Endothelial cell of umbilical vein (primary cell): ENCODE measurements around the gene ZNF70. TPM values are rescaled to one million over a fixed set of nuclear protein-coding genes. Genes with fewer than 3 reads are reported as not detected.

Experiments
- BruUV-seq: library from RNA; stranded (reverse); fragments of 400-500 nt; replicated peaks from 2 replicates; lab custom pipeline; 2021; lab: Mats Ljungman, UMichigan
- CTCF ChIA-PET: fragments of 300-600, 350-600 bp; sonication (Branson Sonifier 250); formaldehyde crosslinking; loops from one replicate; lab custom pipeline; 2021; ENCODE audit warnings: antibody characterized with exemption, inconsistent platforms; lab: Charles Lee
- POLR2A ChIA-PET: fragments of 300-600, 350-600 bp; sonication (Branson Sonifier 250); formaldehyde crosslinking; loops from one replicate; lab custom pipeline; 2021; ENCODE audit warnings: antibody characterized with exemption, inconsistent platforms; lab: Charles Lee
- DNase-seq: peaks from one replicate; pipeline ENCODE4 v3.0.0-alpha.2; 2011; ENCODE audit warnings: low read depth, low spot score
- FAIRE-seq: peaks from 2 replicates; lab custom pipeline; 2011; peaks lifted over from hg19 to GRCh38; lab: Jason Lieb, UNC
- H2AFZ ChIP-seq: 2 replicates; pipeline ENCODE4 v1.6.0; 2012; ENCODE audit warnings: low read depth, low read length, control low read depth, inconsistent platforms
- H3K27ac ChIP-seq: 2 replicates; pipeline ENCODE4 v1.5.1; 2011; ENCODE audit warnings: low read depth, mild to moderate bottlenecking, control low read depth, low read length, moderate library complexity; ENCODE audit not compliant: insufficient read depth
- H3K27me3 ChIP-seq, 2 experiments: 2 replicates each; pipeline versions ENCODE4 v1.6.0 to v1.6.1; 2011; ENCODE audit warnings: low read length in 2 of 2, mixed read lengths in 1 of 2; ENCODE audit not compliant: control insufficient read depth in 2 of 2, insufficient read depth in 2 of 2
- H3K36me3 ChIP-seq, 2 experiments: 2 replicates in 1 of 2; 3 replicates in 1 of 2; pipeline ENCODE4 v1.5.1; 2011; ENCODE audit warnings: low read length in 2 of 2, mild to moderate bottlenecking in 1 of 2, moderate library complexity in 1 of 2; ENCODE audit not compliant: control insufficient read depth in 2 of 2, insufficient read depth in 2 of 2; ENCODE audit errors: extremely low read depth in 1 of 2
- H3K4me1 ChIP-seq: 3 replicates; pipeline ENCODE4 v1.5.1; 2011; ENCODE audit warnings: mild to moderate bottlenecking, low read length; ENCODE audit not compliant: control insufficient read depth, insufficient read depth; ENCODE audit errors: extremely low read depth
- H3K4me2 ChIP-seq: 2 replicates; pipeline ENCODE4 v1.6.1; 2011; ENCODE audit warnings: low read length, control low read depth, mixed read lengths; ENCODE audit not compliant: insufficient read depth
- H3K4me3 ChIP-seq, 3 experiments: fragments of 200-600 bp in 1 of 3; sonication (generic), shearing (Covaris generic) in 1 of 3; replicated peaks in 1 of 3; 2 replicates each; pipeline ENCODE4 v1.5.1; 2011 to 2016; ENCODE audit warnings: control low read depth in 3 of 3, low read length in 3 of 3, mild to moderate bottlenecking in 2 of 3, inconsistent platforms in 1 of 3, low read depth in 1 of 3, moderate library complexity in 1 of 3; ENCODE audit not compliant: insufficient read depth in 1 of 3
- H3K79me2 ChIP-seq: 2 replicates; pipeline ENCODE4 v1.6.0; 2012; ENCODE audit warnings: low read length, inconsistent platforms; ENCODE audit not compliant: control insufficient read depth, insufficient read depth
- H3K9ac ChIP-seq: replicated peaks from 2 replicates; pipeline ENCODE3; 2011; ENCODE audit warnings: low read length, control low read depth; ENCODE audit not compliant: insufficient read depth; ENCODE audit errors: extremely low read depth
- H3K9me1 ChIP-seq: replicated peaks from 3 replicates; pipeline ENCODE4 v1.6.0; 2011; ENCODE audit warnings: mild to moderate bottlenecking, low read length; ENCODE audit not compliant: control insufficient read depth, insufficient read depth; ENCODE audit errors: extremely low read depth
- H3K9me3 ChIP-seq: replicated peaks from 2 replicates; pipeline ENCODE4 v1.5.1; 2012; ENCODE audit warnings: low read length, inconsistent platforms; ENCODE audit not compliant: control insufficient read depth, insufficient read depth
- H4K20me1 ChIP-seq: replicated peaks from 2 replicates; pipeline ENCODE3; 2011; ENCODE audit warnings: mild to moderate bottlenecking, low read length; ENCODE audit not compliant: control insufficient read depth, insufficient read depth; ENCODE audit errors: extremely low read depth
- CTCF ChIP-seq, 2 donors: IDR thresholded peaks; 1 replicate in 1 of 2; 2 replicates in 1 of 2; pipeline ENCODE4 v1.5.1; 2011; ENCODE audit warnings: low read length in 2 of 2, mild to moderate bottlenecking in 2 of 2, moderate library complexity in 2 of 2, control low read depth in 1 of 2, inconsistent platforms in 1 of 2, low read depth in 1 of 2; ENCODE audit not compliant: insufficient read depth in 1 of 2; ENCODE audit errors: extremely low read depth in 1 of 2
- GATA2 ChIP-seq: IDR thresholded peaks from 2 replicates; pipeline ENCODE4 v1.7.0; 2011; ENCODE audit warnings: low read depth, mild to moderate bottlenecking, moderate library complexity, mixed read lengths, low read length; ENCODE audit not compliant: insufficient read length, insufficient read depth
- MYC ChIP-seq: IDR thresholded peaks from one replicate; pipeline ENCODE4 v1.6.1; 2011; ENCODE audit warnings: mild to moderate bottlenecking, low read depth, low read length
- POLR2AphosphoS5 ChIP-seq: IDR thresholded peaks from 2 replicates; pipeline ENCODE4 v1.6.1; 2012; ENCODE audit warnings: low read depth, mild to moderate bottlenecking, control low read depth, low read length, moderate library complexity; ENCODE audit not compliant: insufficient read depth
- dilution Hi-C: fragments of 300-500 bp; cut with MboI; formaldehyde crosslinking; loops from one replicate; pipeline ENCODE4 v1.15.0; 2019; ENCODE audit warnings: low sequenced_read_pairs; ENCODE audit not compliant: extremely low pct_ligation_motif_present
- intact Hi-C: fragments of 100-400 bp; cut with micrococcal nuclease; formaldehyde crosslinking; loops from one replicate; pipeline ENCODE4 v1.10.0; 2022
- polyA plus RNA-seq, 4 experiments: library from polyadenylated mRNA; depleted of rRNA in 3 of 4; stranded (reverse) in 3 of 4; unstranded in 1 of 4; fragments of >200 nt; gene quantifications; 2 replicates each; pipeline versions ENCODE4 v1.2.1 to v1.2.3, GENCODE V29; 2011 to 2012; ENCODE audit warnings: missing spikeins in 1 of 4
- total RNA-seq: library from RNA; stranded (reverse); gene quantifications from 2 replicates; pipeline ENCODE4 v1.2.3, GENCODE V29; 2021

ZNF70 gene
- total and polyA plus RNA-seq, 2 donors (not counting 3 experiments of a cell fraction or from before 2014, with no cell fraction given) = 1.9 to 6.2 TPM

GRCh38 chr22:23789638-23790037 lies 38.7 kb upstream of the ZNF70 start:
- Histone ChIP-seq H2AFZ (no peak overlapping the region), H3K4me2 (no peak overlapping the region), H3K27ac (no peak overlapping the region), H3K9me3 (no peaks in the 10 kb centered on the region), H3K9ac (no peak overlapping the region), H3K9me1 (no peaks in the 10 kb centered on the region), H3K79me2 (peaks cover 57% of the 10 kb centered on the region), H4K20me1 (peaks cover 2% of the 10 kb centered on the region), H3K4me1 (peaks cover 13% of the 10 kb centered on the region), H3K4me3 (no peak overlapping the region), H3K27me3 (no peaks in the 10 kb centered on the region), H3K36me3 (peaks cover 0 to 18% of the 10 kb centered on the region in 2 experiments)
- TF ChIP-seq GATA2 = no peak
- dilution Hi-C loops (no loop called here), intact Hi-C loops (loop anchor here (5.0 kb wide), 1 partner anchor 48 kb away; the partner anchor contains the start of gene DERL3)
- no TSS peak for BruUV-seq
- ChIA-PET POLR2A (no interaction called here), CTCF (interaction anchor here (0.8 to 1.6 kb wide), 6 partner anchors 10 to 60 kb away, joined by 3 to 10 read pairs (median 4); partner anchors contain the start of gene MMP11)
- no peak for FAIRE-seq
- no peak for DNase-seq

- peaks cover 0 to 15% of the 10 kb centered on the region in 2 experiments for H3K36me3 ChIP-seq
- ChIA-PET CTCF (interaction anchor here (0.9 to 2.9 kb wide), 7 partner anchors 10 to 61 kb away, joined by 3 to 10 read pairs (median 6); partner anchors contain the start of gene MMP11), POLR2A (no interaction called here)
- DNase-seq = no peak
- H3K9ac ChIP-seq = no peak overlapping the region
- no peaks in the 10 kb centered on the region for H3K9me1 ChIP-seq
- no peak overlapping the region for H3K27ac ChIP-seq
- peaks cover 57% of the 10 kb centered on the region for H3K79me2 ChIP-seq
- H2AFZ ChIP-seq = no peak overlapping the region
- no peak overlapping the region for H3K4me2 ChIP-seq
- H3K4me1 ChIP-seq = peaks cover 13% of the 10 kb centered on the region
- no peaks in the 10 kb centered on the region for H3K9me3 ChIP-seq
- dilution Hi-C loops (no loop called here), intact Hi-C loops (loop anchor here (5.0 kb wide), 1 partner anchor 48 kb away; the partner anchor contains the start of gene DERL3)
- peaks cover 2% of the 10 kb centered on the region for H4K20me1 ChIP-seq
- TF ChIP-seq MYC (no peak), CTCF (IDR thresholded peaks at IDR 0.05; ENCODE audit: extremely low read depth in 1 of 2, insufficient read depth in 1 of 2, low read depth in 1 of 2, low read length in 2 of 2) (no peak), POLR2AphosphoS5 (no peak), GATA2 (no peak)
- no peak for FAIRE-seq
- no peak overlapping the region for H3K4me3 ChIP-seq
- no TSS peak for BruUV-seq
- H3K27me3 ChIP-seq = no peaks in the 10 kb centered on the region
These were observed 38.2 kb upstream of the ZNF70 start for GRCh38 chr22:23789121-23789520.
